Neuron (in vitro differentiated cells): ENCODE measurements around the gene CACNA1A.

Source experiments
- H2AFZ ChIP-seq: one replicate; pipeline ENCODE4 v1.6.1; 2013; ENCODE audit warnings: low read depth, mild to moderate bottlenecking, inconsistent platforms, low read length, moderate library complexity
- H3K27me3 ChIP-seq: one replicate; pipeline ENCODE4 v1.6.1; 2013; ENCODE audit warnings: low read length; ENCODE audit not compliant: insufficient read depth
- H3K36me3 ChIP-seq: one replicate; pipeline ENCODE4 v1.6.1; 2013; ENCODE audit warnings: low read length; ENCODE audit not compliant: insufficient read depth
- H3K4me1 ChIP-seq: one replicate; pipeline ENCODE4 v1.6.1; 2013; ENCODE audit warnings: low read length; ENCODE audit not compliant: insufficient read depth
- H3K4me3 ChIP-seq: 2 replicates; pipeline ENCODE4 v1.5.1; 2013; ENCODE audit warnings: mild to moderate bottlenecking, low read length, moderate library complexity
- H3K9me3 ChIP-seq: one replicate; pipeline ENCODE4 v1.6.1; 2013; ENCODE audit warnings: low read length

Gene CACNA1A

DNA sequence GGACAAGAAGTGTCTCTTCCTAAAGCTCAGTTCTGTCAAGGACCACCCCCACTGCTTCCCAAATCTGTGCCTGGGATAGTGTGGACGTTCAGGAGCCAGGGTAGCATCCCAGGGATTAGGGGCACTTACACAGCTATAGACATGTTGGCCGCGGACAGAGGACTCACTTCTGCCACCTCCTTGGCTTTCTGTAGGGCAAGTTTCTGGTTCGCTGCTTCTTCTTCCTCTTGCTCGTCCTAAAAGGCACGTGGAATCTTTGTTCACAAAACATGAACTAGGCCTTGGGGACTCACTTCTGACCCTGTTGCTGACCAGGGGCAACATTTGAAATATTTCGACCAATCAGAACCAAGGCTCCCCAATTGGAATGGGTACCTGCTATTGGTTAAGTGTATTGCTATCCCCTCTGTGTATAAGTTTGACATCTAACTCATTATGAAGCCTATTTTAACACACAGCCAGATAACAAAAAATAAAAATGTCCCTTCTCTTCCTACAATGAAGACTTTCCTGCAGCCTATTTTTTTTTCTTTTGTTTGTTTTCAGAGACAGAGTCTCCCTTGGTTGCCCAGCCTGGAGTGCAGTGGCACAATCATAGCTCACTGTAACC, 205.8 kb downstream of the CACNA1A start:
- Histone ChIP-seq H3K9me3 (no peaks in the 10 kb centered on the region), H3K27me3 (no peaks in the 10 kb centered on the region), H3K4me3 (no peak overlapping the region), H2AFZ (no peak overlapping the region), H3K4me1 (no peaks in the 10 kb centered on the region), H3K36me3 (no peaks in the 10 kb centered on the region)

DNA sequence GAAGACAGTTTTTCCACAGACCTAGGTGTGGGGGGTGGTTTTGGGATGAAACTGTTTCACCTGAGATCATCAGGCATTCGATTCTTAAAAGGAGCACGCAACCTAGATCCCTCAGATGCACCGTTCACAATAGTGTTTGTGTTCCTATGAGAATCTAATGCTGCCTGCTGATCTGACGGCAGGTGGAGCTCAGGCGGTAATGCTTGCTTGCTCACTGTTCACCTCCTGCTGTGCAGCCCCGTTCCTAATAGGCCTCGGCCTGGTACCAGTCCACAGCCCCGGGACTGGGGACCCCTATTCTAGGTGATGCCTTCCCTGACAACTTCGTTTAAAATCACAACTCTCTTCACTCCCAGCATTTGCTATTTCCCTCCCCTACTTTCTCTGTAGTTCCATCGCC, 206.4 kb downstream of the CACNA1A start:
- H3K9me3 ChIP-seq = no peaks in the 10 kb centered on the region
- H3K36me3 ChIP-seq = no peaks in the 10 kb centered on the region
- H3K4me3 ChIP-seq = no peak overlapping the region
- no peak overlapping the region for H2AFZ ChIP-seq
- no peaks in the 10 kb centered on the region for H3K27me3 ChIP-seq
- H3K4me1 ChIP-seq = no peaks in the 10 kb centered on the region

DNA sequence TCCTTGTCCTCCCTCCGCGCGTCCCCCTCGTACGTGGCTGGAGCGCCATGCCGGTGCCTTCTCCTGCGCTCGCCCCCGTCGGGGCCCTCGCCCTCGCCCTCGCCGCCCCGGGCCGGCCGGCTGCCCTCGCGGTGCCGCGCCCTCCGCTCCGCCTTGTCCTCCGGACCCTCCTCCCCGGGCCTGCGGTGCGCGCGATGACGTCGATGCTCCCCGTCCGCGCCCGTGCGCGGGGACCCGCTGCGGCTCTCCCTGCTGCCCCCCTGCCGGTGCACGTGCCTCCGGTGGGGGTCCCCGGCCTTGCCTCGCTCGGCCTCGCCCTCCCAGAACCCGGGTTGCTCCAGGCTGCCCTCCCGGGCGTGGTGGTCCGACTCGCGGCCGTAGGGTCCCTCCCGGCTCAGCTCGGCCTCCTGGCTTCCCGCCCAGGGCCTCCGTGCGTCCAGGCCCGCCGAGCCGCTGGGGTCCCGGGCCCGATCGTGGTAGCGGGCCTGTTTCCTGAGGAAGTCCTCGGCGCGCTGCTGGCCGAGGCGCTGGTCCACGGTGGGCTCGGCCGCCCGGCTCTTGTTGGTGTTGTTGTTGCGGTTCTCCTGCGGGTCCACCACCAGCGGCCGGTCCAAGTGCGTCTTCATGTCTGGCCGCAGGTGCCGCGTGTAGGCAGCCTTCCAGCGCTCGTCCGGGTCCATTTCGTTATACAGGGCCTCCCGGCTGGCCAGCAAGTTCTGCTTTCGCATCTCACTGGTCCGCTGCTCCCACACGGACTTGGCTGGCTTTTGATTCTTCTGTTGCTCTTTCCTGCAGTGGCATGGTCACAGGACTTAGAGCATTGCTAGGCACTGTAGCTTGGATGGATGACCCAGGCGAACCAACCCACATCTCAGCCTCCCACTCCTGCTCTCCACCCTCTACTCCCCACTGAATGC, 207.5 kb downstream of the CACNA1A start:
- Histone ChIP-seq H3K4me3 (no peak overlapping the region), H3K9me3 (no peaks in the 10 kb centered on the region), H3K4me1 (no peaks in the 10 kb centered on the region), H3K27me3 (no peaks in the 10 kb centered on the region), H3K36me3 (no peaks in the 10 kb centered on the region), H2AFZ (no peak overlapping the region)

DNA sequence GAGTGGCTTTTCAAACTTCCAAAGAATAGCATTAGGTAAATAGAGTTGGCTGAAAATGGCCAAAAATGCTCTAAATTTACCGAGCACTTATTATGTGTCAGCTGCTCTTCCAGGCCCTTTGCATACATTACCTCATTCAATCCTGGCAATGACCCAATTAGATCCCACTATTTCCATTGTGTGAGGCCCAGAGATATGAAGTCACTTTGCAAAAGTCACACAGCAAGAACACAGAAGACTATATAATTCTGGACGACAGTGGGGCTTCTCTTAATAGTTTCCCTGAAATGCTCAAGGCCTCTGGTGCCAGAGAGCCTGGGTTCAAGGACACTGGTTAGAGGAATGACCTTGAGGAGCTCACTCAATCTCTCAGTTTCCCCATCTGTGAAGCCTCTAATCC, 209.3 kb downstream of the CACNA1A start:
- Histone ChIP-seq H2AFZ (no peak overlapping the region), H3K9me3 (no peaks in the 10 kb centered on the region)

DNA sequence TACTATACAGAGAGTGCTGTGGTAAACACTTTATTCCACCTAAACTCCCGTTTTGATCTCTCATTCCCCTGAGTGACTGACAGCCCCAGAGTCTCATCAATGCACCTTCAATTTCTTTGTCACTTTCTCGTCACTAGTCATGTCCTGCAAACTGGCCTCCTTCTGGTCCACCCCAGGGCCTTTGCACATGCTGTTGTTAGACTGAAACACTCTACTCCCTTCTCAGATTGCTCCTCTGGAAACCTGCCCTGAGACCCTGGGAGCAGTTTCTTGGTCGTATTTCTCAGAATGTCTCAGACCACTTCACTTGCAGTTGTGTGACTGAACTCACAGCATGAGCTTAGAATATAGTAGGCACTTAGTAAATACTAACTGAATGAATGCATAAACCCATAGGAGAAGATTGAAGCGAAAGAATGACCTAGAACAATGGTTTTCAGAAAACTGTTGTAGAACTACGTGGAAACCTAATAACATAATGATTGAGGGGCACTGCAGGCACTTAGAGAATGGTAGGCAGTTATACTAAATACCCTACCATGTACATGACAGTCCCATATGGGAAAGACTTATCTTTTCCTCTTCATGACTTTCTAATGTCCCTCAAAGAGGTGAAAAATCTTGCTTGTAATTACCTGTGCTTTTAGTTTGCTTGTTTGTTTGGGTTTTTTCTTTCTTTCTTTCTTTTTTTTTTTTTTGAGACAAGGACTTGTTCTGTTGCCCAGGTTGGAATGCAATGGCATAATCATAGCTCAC, 211.3 kb downstream of the CACNA1A start:
- no peaks in the 10 kb centered on the region for H3K4me1 ChIP-seq
- H3K9me3 ChIP-seq = no peaks in the 10 kb centered on the region
- no peaks in the 10 kb centered on the region for H3K27me3 ChIP-seq
- H2AFZ ChIP-seq = no peak overlapping the region
- H3K36me3 ChIP-seq = no peaks in the 10 kb centered on the region
- H3K4me3 ChIP-seq = no peak overlapping the region

More for the DNA sequence above, 209.3 kb downstream of the CACNA1A start:
- Histone ChIP-seq H3K4me3 (no peak overlapping the region), H3K4me1 (no peaks in the 10 kb centered on the region), H3K36me3 (no peaks in the 10 kb centered on the region), H3K27me3 (no peaks in the 10 kb centered on the region)

DNA sequence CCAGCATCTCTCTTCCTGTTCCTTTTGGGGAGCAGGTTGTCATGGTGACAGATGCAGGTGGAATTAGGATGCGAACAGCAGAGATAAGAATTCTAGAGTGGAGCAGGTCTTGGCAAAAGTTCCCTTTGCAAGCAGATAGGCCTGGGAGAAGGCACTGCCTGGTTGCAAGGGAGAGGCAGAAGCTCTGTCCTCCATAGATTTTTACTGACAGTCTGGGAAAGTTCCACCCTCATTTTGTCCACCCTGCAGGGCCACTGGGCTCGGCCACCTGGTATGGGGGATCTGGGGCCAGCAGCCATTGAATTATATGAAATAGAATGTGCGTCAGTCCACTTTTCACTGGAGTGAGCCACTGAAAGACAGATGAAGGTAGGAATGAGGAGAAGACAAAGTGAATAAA, 214.4 kb downstream of the CACNA1A start:
- no peaks in the 10 kb centered on the region for H3K36me3 ChIP-seq
- H3K4me1 ChIP-seq = no peaks in the 10 kb centered on the region
- H2AFZ ChIP-seq = no peak overlapping the region
- H3K4me3 ChIP-seq = no peak overlapping the region
- H3K27me3 ChIP-seq = no peaks in the 10 kb centered on the region
- H3K9me3 ChIP-seq = no peaks in the 10 kb centered on the region

DNA sequence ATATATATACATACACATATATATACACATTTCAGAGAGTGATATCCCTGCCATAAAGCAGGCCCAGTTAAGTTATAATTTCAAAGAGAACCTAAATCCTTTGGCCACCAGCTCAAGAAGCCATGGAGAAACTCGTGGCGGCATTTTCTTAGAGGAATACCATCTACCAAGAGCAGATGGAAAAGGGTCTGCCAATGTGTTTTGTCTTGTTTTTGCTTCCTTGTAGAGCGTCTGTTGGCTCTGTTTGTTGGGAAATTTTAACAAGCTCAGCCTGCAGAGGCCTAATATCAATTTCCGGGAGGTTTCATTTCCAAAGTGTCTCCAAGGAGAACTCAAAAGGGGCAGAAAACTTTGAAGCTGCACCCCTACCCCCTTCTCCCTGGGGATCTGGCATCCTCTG, 215.5 kb downstream of the CACNA1A start:
- H3K4me3 ChIP-seq = no peak overlapping the region
- H3K9me3 ChIP-seq = no peaks in the 10 kb centered on the region
- H3K27me3 ChIP-seq = no peaks in the 10 kb centered on the region
- H3K36me3 ChIP-seq = no peaks in the 10 kb centered on the region
- no peaks in the 10 kb centered on the region for H3K4me1 ChIP-seq
- H2AFZ ChIP-seq = no peak overlapping the region

DNA sequence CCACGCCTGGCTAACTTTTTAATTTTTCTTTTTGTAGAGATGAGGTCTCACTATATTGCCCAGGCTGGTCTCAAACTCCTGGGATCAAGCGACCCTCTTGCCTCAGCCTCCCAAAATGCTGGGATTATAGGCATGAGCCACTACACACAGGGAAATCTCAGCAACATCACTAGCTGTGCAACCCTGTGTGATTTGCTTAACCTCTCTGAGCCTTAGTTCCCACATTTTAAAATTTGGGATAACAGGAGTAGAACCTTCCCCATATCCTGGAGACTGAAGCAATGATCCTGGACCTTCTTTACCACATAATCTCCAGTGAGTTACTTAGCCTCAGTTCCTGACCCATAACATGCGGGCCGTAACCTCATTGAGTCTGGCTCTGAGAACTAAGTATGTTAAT, 217.0 kb downstream of the CACNA1A start:
- Histone ChIP-seq H3K4me3 (no peak overlapping the region), H3K27me3 (no peaks in the 10 kb centered on the region), H2AFZ (no peak overlapping the region)

DNA sequence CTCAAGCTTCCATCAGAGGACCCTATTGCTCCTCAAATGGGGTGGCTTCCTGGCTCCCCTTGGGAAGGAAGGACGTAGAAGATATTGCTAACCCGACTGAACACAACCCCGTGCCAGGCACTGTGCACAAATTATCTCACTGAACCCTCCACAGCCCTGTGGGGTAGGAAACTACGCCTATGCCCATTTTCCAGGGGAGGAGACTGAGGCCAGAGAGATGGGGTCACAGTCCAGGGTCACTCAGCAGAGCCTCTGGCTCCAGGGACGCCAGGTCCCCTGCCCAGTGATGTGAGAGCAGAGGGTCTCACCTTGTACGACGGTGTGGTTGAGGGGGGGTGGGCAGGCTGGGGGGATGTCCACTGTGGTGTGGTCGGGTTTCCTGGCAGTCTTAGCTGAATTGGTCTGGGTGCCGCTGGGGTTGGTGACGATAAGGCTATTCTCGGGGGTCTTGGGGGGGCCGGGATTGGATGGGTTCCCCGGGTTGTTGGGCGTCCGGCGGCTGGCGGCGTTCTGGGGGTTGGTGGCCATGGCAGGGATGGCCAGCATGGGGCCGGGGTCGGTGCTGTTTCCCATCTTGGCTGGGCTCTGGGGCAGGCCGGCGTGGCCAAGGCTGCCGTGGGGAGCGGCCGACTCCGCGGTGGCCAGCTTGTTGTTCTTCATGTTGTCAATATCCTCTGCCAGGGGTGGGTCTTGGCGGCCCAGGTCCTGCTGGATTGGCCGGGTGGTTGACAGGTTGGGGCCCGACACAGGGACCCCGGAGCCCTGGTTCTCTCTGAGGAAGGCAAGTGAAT, 219.9 kb downstream of the CACNA1A start:
- H3K27me3 ChIP-seq = no peaks in the 10 kb centered on the region
- H2AFZ ChIP-seq = no peak overlapping the region
- no peaks in the 10 kb centered on the region for H3K4me1 ChIP-seq
- H3K36me3 ChIP-seq = no peaks in the 10 kb centered on the region
- H3K4me3 ChIP-seq = no peak overlapping the region
- H3K9me3 ChIP-seq = no peaks in the 10 kb centered on the region

More for the DNA sequence above, 217.0 kb downstream of the CACNA1A start:
- H3K9me3 ChIP-seq = no peaks in the 10 kb centered on the region
- no peaks in the 10 kb centered on the region for H3K36me3 ChIP-seq
- H3K4me1 ChIP-seq = no peaks in the 10 kb centered on the region

DNA sequence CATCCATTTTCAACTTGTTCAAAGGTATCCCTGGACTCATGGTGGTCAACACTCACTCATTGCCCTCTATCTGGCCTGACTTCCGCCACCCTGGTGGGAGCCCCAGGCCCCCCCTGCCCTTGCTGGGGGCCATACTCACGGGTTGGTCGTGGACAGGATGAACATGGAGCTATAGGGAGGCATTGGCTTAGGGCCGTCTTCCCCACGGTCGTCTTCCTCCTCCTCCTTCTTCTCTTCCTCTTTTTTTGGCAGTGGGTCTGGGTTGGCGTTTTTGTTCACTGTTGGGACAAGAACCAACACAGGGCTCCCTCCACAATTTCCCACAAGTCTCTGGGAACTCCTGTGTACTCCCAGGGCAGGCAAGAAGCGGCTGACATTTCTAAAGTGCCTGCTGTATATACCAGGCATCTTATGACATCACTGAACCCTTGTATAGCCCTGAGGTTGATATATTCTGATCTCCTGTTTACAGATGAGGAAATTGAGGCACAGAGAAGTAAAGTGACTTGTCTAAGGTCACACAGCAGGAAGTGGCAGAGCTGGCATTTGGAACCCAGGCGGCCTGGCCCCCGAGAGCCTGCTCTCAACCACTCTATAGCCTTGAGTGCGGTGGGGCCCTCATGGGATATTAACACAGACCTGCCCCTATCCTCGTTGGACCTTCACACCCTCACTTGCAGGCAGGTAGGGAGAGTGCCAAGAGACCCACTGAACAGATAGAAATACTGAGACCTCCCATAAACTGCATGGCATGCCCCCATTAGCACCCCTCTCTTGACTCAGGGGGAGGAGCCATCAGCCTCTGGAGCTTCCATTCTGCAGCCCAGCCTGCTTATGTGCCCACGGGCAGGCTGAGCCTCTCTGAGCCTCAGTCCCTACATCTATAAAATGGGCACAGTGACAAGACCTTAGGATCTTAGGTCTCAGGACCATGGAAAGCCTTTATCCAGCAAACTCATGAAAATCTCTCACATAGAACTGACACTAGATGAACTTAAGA, 221.1 kb downstream of the CACNA1A start:
- no peaks in the 10 kb centered on the region for H3K36me3 ChIP-seq
- H3K4me3 ChIP-seq = no peak overlapping the region
- H3K9me3 ChIP-seq = no peaks in the 10 kb centered on the region
- H3K27me3 ChIP-seq = no peaks in the 10 kb centered on the region
- no peak overlapping the region for H2AFZ ChIP-seq
- H3K4me1 ChIP-seq = no peaks in the 10 kb centered on the region

DNA sequence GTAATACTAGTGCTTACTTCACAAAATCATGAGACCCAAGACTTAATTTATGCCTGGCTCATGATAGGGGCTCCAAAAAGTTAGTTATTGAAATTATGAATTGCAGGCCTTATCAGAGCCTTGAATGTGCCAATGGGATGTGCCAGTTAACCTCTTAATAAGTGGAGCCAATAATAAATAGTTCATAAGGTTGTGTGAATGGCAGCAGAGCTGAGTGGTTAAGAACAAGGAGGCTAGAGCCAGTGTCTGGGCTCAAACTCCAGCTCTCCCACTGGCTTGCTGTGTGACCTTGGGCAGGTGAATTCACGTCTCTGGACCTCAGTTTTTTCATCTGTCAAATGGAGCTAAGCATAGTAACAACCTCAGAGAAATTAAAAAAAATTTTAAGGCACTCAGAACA, 222.4 kb downstream of the CACNA1A start:
- H2AFZ ChIP-seq = no peak overlapping the region
- H3K9me3 ChIP-seq = no peaks in the 10 kb centered on the region
- H3K36me3 ChIP-seq = no peaks in the 10 kb centered on the region
- H3K4me3 ChIP-seq = no peak overlapping the region
- H3K4me1 ChIP-seq = no peaks in the 10 kb centered on the region
- H3K27me3 ChIP-seq = no peaks in the 10 kb centered on the region
